Epidermal melanocyte (primary cell): ENCODE results near the gene MRPL50.

Experiments used
- DNase-seq: peaks from one replicate; pipeline ENCODE4 v3.0.0; 2011; ENCODE audit warnings: low spot score; ENCODE audit not compliant: insufficient read length

MRPL50 gene

DNA sequence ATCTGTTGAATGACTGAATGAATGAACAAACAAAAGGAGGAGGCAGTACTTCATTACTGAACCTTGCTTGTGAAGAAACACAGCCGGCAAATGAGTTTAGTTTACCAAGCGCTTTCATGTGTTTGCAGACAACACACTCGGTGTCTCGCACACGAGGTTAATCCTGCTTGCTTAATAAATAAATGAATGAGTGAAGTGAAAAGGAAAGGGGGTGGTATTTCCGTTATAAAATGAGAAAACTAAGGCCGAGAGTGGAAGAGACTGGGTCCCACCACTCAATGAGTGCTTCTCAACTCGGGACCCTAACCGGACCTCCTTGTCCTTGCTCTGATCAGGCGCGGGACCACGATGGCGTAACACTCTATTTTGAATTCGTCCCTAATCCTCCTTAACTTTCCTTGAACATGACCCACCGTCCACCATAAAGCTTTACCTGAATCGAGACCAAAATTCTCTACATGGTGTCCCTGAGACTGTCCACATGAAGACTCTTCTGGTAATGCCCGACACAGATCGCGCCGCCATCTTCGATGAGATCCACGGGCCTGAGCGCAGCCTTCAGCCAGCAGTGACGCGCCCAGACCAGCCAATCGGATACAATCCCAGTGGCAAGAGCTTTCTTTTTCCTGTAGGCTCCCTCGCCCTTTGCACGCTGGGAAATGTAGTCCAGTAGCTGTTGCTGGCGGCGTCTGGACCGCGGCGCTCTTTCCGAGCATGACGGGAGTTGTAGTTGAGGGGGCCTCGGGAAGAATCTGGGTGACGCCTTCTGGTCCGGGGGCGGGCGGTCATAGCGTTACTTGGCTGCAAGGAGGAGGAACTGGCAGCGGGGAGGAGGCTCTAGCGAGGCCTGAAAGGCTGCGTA is at the start of gene MRPL50, which contains the start of gene ZNF189:
Gene MRPL50, minus strand, starts transcription at position 551 of the 862 bp plus-strand sequence. Its CDS starts 26 bp downstream, at position 525.
Gene ZNF189, plus strand, starts transcription at position 784 of the 862 bp plus-strand sequence. CDS start 306 bp downstream, outside the sequence.
- peak; percentile 90 for DNase-seq

DNA sequence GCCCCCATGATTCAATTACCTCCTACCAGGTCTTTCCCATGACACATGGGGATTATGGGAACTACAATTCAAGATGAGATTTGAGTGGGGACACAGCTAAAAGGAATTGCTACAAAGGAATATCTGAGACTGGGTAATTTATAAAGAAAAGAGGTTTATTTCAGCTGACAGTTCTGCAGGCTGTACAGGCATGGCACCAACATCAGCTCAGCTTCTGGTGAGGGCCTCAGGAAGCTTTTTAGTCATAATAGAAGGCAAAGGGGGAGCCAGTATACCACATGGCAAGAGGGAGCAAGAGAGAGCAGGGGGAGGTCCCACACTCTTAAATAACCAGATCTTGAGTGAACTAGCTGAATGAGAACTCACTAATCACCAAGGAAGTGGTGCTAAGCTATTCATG is 48.3 kb upstream of the MRPL50 start:
- no peak for DNase-seq

GRCh38 chr9:101445353-101446029 is 47.1 kb upstream of the MRPL50 start:
- no peak for DNase-seq

DNA sequence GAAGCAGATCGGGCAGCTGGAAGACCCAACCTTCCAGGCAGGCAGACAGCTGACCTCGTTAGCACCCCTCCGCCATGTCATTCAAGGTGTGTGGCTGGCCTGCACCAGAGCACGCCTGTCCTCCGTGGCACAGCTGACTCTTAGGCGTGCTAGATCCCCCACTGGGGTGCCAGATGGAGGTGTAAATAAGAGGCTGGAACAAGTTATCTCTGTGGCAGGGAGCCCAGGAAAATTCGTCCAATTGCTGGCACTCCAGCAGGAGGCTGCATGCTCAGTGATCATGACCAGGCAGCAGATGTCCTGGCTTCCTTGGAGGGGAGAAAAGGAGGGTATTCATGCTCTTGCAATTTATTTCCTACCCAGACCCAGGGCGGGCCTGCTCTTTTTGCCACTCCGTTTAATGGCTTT is 45.0 kb upstream of the MRPL50 start:
- no peak for DNase-seq

GRCh38 chr9:101442736-101443135 is 44.3 kb upstream of the MRPL50 start:
- no peak for DNase-seq

- DNase-seq: no peak
Observed at GRCh38 chr9:101442318-101442717, 43.9 kb upstream of the MRPL50 start.

GRCh38 chr9:101440714-101441230 is 42.4 kb upstream of the MRPL50 start:
- no peak for DNase-seq

GRCh38 chr9:101438523-101438922 is 40.1 kb upstream of the MRPL50 start:
- no peak for DNase-seq

DNA sequence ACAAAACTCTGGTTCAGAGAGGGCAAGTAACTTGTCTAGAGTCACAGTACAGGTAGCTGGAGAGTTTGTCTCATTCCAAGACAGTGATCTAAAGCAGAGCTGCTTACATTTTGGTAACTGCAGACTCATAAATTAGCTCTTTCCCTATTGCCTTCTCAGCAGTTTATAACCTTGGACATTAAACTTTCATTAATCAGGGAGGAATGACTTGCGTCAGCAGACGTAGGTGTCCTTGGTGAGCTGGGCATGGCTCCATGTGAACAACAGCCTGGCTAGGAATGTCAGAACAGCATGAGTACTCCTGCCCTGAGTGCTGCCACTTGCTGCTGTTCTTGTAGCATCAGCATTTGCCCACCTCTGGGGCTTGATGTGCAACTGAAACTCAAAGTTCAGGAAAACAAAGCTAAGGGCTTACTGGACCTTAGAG is 39.4 kb upstream of the MRPL50 start:
- DNase-seq: no peak

DNA sequence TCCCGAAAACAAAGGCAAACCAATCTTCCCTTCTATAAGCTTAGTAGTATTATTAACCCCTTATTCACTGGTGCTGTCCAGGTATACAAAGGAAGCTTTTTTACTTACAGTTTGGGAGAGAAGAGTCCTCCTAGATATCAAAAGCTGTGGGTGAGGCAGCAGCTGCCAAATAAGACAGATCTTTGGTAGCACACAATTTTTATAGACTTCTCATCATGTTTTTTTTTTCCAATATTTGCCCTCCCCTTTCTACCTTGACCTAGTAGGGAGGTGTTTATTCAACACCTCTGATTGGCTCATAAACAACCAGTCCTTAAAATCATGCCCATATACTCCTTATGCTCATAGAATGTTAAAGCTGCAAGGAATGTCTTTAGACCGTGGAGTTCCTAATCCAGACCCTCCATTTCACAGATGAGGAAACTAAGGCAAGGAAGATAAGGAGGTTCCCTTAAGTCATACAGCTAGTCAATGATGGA is 37.2 kb upstream of the MRPL50 start, which contains the start of gene ALDOB:
Gene ALDOB, minus strand, starts transcription at position 174 of the 479 bp plus-strand sequence. CDS start 4,887 bp downstream, outside the sequence.
- DNase-seq: no peak

- DNase-seq: no peak
Observed at GRCh38 chr9:101434998-101435397, 36.6 kb upstream of the MRPL50 start.

- DNase-seq: no peak
Observed at GRCh38 chr9:101433229-101433628, 34.8 kb upstream of the MRPL50 start.

- no peak for DNase-seq
Observed at GRCh38 chr9:101432740-101433139, 34.3 kb upstream of the MRPL50 start.

DNA sequence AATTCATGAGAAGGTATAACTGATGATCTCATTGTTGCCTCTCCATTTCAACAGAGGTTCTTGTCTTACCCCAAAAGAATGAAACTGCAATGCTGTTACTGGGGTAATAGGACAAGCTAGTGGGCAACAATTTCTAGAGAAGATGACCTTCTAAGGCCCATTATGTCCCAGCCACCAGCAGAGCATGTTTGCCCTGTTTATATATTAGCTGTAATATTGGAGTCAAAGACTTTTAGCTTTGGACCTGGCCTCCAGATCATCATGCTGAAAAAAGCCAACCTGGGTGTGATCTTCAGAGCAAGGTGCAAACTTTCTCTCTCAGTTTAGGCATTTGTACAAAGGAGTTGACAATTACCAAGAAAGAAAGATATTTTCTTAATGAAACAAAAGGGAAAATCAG is 33.8 kb upstream of the MRPL50 start:
- no peak for DNase-seq

- DNase-seq: no peak
Observed at GRCh38 chr9:101429736-101430135, 31.3 kb upstream of the MRPL50 start.

GRCh38 chr9:101428909-101429308 is 30.5 kb upstream of the MRPL50 start:
- DNase-seq: no peak

- no peak for DNase-seq
Observed at GRCh38 chr9:101427957-101428655, 29.7 kb upstream of the MRPL50 start.

DNA sequence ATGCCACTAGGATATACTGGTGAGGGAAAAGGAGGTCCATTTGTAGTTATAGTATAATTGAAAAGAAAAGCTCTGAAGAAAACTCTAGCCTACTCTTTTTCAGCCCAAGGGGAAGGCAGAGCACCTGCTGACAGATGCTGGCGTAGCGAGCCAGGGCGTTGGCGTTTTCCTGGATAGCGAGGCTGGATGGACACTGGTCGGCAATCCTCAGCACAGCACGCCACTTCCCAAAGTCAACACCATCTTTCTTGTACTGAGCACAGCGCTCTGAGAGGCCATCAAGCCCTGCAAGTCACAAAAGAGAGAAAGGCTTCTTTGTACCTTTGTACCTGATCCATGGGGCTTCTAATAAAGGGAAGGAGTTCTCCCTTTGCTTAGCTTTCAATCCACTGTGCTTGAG is 28.9 kb upstream of the MRPL50 start:
- DNase-seq: no peak

- no peak for DNase-seq
Observed at GRCh38 chr9:101421653-101422065, 23.2 kb upstream of the MRPL50 start.

DNA sequence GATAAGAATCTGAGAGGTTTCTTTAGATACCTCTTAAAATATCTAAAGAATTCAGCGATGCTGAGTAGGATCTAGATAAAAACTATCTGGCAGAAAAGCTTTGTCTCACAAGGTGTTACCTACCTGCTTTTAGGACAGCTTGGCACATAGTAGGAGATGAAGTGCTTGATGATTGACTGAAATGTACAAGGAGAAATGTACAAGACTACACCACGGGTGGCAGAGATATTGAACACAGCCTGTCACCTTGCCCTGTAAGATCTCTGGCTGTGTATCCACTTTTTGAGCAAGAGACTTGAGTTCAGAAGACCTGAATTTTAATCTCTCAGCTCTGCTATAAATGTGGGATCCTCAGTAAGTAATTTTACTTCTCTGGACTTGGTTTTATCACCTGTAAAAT is 21.4 kb upstream of the MRPL50 start:
- DNase-seq: no peak
